ENCODE results near the gene PAM.
A peak's percentile ranks its signal among the peaks of the same experiment; 100 is the strongest.

Gene PAM

DNA sequence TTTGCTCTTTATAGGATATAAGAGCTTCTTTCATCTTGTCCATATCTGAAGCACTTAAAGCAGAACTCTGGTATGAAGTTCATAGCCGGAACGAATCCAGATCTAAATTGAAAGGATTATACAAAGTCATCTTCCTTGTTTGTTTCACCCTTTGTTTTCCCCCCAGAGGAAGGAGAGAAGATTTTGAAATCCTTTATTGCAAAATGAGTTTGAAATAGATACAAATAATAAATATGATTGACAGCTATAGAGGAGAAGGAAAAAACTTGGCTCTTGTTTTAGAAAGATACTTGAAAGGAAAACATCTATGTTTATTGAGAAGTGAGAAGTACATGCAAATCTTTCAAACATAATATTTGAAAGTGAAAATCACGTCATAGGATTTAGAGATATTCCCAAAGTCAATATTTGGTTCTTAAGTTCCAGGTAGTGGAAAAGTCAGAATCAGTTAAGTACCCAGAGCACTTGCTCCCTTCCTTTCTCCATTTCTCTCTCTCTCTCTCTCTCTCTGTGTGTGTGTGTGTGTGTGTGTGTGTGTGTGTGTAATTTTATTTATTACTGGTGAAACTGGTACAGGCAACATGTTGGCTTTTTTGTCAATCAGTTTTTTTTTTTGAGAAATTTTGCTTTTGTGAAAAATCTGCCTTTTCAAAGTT, 27.2 kb downstream of the PAM start:
- DNase-seq = no peak

DNA sequence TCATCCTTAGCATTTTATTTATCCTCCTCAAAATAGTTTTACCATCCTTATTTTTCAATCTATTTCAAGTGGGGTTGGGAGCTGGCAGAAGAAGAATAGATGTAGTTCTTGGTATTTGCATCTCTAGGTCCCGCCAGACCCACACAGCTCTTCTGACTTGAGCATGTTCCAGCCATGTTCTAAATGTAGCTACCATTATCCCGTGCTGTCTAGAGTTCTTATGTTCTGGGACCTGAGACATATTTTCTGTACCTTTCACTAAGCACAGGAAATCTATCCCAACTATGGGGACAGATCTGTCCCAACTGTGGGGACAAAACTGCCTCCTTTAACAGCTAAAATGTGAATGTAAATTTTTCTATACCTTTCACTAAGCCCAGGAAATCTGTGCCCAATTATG, 32.0 kb downstream of the PAM start:
- no peak for DNase-seq

DNA sequence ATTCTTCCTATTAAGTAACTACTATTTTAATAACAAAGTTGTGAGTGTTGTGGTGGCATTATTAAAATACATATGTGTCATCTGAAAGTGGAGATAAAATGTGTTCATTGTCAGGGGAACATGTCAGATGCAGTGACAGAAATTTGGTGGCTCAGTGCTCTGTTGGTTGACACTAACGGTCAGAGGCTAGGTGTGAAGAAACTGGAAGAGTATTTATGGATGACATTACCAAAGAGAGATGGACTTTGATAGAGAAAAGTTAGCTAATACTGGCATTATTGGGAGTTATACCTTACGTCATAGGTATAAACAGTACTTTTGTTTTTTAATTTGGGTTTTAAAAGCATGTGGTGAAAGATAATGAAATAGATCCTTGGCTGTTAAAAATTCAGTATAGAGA, 33.7 kb downstream of the PAM start:
- no peak for DNase-seq

- DNase-seq = no peak
These were observed 34.4 kb downstream of the PAM start for GRCh38 chr5:102789469-102789868.

GRCh38 chr5:102790748-102791147, 35.6 kb downstream of the PAM start:
- DNase-seq = no peak

- peak; percentile 34 for DNase-seq
These were observed 37.6 kb downstream of the PAM start for GRCh38 chr5:102792705-102793104.

GRCh38 chr5:102794047-102794446, 38.9 kb downstream of the PAM start:
- DNase-seq = no peak

DNA sequence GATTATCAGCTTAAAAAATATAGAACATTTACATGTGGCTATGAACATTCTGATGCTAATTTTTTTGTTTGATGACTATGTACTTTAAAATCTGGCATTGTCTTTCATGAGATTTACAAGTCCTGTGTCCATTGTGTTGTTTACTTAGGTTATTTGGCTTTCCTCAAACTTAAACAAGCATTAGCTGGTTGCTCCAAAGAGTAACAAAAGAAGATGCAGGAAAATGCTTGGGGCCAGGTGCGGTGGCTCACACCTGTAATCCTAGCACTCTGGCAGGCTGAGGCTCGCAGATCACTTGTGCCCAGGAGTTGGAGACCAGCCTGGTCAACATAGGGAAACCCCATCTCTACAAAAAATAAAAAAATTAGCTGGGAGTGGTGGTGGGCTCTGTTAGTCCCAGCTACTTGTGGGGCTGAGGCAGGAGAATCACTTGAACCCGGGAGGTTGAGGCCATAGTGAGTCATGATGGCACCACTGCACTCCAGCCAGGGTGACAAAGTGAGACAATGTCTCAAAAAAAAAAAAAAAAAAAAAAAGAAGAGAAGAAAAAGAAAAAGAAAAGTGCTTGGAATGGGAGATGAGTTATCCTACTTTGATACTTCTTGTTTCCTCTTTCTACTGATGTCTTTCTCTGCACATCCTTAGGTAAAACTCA, 39.7 kb downstream of the PAM start:
- DNase-seq = no peak

DNA sequence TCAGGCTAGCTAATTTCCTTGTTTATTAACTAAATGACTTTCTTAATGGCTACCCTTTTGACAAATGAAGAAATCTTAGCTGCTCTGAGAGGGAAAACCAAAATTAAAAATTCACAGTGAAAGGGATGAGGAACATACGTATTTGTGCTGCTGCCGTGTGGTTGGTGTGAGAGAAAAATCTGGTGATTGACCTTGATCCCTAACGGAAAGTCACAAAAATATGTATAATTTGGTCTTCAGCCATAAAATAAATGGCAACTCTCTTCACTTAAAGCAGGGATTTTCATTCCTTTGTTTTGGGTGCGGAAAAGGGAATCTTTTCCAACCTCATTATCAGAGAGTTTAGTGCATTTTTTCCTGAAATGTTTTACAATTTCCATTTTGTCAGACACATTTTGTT, 40.4 kb downstream of the PAM start:
- DNase-seq = no peak

DNA sequence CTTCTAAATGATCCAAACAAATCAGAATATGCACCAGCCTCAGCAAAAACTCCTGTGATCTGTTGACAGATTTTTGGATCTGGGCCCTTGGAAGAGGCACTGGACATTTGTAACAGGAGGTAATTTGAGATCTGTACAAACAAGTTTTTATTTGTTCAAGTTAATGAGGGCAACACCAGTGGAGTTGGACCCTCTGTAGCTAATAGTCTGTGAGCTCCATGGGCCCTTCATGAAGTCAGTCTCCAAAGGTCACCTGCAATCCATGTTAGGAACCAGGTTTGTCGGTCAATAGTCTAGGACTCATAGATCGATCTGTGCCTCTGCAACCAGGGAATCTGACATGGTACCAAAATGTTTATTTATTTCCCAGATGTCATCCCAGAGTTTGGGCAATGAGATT, 40.9 kb downstream of the PAM start:
- DNase-seq = no peak

DNA sequence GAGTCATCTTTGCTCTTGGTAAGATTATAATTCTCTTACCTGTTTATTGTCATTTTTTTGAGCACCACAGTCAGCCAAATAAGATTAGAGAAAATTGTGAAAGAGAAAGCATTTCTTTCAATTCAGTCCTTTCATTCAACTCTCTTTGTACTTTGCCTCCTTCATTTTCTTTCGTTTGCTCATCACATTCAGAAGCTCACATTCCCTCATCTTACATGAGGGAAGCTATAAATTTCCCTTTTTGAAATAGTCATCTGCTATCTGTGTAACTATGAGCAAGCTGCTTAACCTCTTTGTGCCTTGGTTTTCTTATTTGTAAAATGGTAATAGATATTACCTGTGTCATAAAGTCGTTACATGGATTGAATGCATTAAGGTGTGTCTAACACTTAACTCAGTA, 41.4 kb downstream of the PAM start:
- DNase-seq = no peak

GRCh38 chr5:102797322-102797884, 42.3 kb downstream of the PAM start:
- DNase-seq = no peak

- no peak for DNase-seq
These were observed 43.1 kb downstream of the PAM start for GRCh38 chr5:102798104-102798785.

GRCh38 chr5:102799017-102799416, 43.9 kb downstream of the PAM start:
- no peak for DNase-seq

GRCh38 chr5:102800427-102800826, 45.3 kb downstream of the PAM start:
- no peak for DNase-seq

- peak; percentile 39 for DNase-seq
These were observed 46.3 kb downstream of the PAM start for GRCh38 chr5:102801371-102801770.

DNA sequence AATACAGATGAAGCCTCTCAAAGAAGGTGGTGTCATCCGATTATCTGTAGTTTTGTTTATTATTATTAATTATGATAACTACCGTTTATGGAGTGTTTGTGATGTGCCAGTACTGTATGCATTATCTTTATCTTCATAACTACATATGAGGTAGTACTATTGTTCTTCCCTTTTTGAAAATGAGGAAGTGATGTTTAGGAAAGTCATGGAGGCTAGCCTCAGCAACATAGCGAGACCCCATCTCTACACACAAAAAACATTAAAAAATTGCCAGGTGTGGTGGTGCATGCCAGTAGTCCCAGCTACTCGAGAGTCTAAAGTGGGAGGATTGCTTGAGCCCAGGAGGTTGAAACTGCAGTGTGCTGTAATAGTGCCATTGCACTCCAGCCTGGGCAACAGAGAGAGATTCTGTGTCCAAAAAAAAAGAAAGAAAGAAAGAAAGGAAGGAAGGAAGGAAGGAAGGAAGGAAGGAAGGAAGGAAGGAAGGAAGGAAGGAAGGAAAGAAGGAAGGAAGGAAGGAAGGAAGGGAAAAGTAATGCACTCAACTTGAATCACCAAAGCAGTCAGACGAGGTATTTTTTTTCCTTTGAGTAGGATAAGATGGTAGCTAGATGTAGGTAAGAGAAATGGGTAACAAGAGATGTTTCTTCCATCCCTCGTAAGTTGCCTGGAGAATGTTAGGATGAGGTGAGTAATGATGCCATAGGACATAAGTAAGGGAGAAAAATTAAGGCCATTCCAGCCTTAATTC, 47.8 kb downstream of the PAM start:
- no peak for DNase-seq

- DNase-seq = no peak
These were observed 52.9 kb downstream of the PAM start for GRCh38 chr5:102807878-102808502.

- no peak for DNase-seq
These were observed 53.9 kb downstream of the PAM start for GRCh38 chr5:102809033-102809432.

DNA sequence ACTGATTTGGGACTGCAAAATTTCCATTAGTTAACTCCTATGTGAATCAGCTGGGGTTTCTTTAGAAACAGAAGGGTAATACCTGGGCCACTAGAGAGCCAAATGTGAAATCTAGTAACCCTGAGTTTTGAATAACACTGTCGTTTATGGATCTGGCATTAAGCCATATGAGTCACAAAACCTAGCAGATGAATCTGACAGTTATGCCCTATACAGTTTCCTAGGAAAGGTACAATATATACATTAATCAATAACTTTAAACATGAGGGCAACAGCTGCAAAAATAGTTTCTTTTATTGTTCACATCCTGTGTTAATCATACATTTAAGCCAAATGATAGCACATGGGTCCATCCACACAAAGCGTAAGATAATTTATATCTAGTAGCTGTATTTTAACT, 56.9 kb downstream of the PAM start:
- DNase-seq = no peak

GRCh38 chr5:102813740-102814139, 58.6 kb downstream of the PAM start:
- no peak for DNase-seq

DNA sequence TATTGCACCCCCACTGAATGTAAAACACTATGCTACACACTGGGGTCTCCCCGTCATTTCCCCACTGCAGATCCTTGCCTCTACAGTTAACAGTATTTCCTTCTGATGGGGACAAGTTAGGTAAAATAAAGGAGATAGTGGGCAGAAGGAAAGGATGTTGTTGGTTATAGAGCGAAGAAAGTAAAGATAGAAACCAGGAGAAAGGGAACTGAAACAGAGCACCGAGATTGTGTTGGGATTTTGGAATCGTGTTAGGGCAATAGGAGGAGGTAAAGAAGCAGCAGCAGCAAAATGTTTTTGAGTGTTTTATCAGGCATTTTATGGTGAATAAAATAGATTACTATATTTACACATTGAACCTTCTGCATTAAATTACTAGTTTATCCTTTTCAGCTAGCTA, 60.0 kb downstream of the PAM start:
- no peak for DNase-seq

All from activated CD4-positive, alpha-beta T cell treated with anti-CD3 and anti-CD28 coated beads, Interleukin-10, Interleukin-2, amounts not matched to agents 100 ng/mL and 50 ng/mL, durations not matched to agents 16 hours and 8 hours (primary cell).